Tibial artery (tissue), 4 donors: ENCODE data around the gene RNF40.
A peak's percentile ranks its signal among the peaks of the same experiment; 100 is the strongest.

Experiments used
- DNase-seq, 2 donors: peaks; one replicate each; pipeline ENCODE4 v3.0.0-alpha.2; 2019
- H3K27ac ChIP-seq, 2 donors: fragments of 200-600 bp; sonication (generic) in 1 of 2; 1 replicate in 1 of 2; 2 replicates in 1 of 2; pipeline ENCODE4 v1.5.1; 2018 to 2019; ENCODE audit warnings: mild to moderate bottlenecking in 1 of 2
- H3K27me3 ChIP-seq, 2 donors: fragments of 200-600 bp; sonication (generic) in 1 of 2; one replicate each; pipeline versions ENCODE4 v1.5.1 to v1.6.0; 2016 to 2019
- H3K36me3 ChIP-seq, 3 donors: fragments of 200-600 bp; sonication (generic) in 2 of 3; one replicate each; pipeline ENCODE4 v1.5.1; 2016 to 2019; ENCODE audit warnings: mild to moderate bottlenecking in 2 of 3
- H3K4me1 ChIP-seq, 4 donors: fragments of 200-600 bp; sonication (generic) in 2 of 4; 1 replicate in 3 of 4; 2 replicates in 1 of 4; pipeline ENCODE4 v1.5.1; 2016 to 2019
- H3K4me3 ChIP-seq, 2 donors: fragments of 200-600 bp; sonication (generic) in 1 of 2; 1 replicate in 1 of 2; 2 replicates in 1 of 2; pipeline ENCODE4 v1.5.1; 2018 to 2019; ENCODE audit warnings: mild to moderate bottlenecking in 2 of 2
- H3K9me3 ChIP-seq, 3 donors: fragments of 200-600 bp; sonication (generic) in 1 of 3; one replicate each; pipeline ENCODE4 v1.5.1; 2016 to 2019
- CTCF ChIP-seq, 2 experiments: fragments of 200-600 bp in 1 of 2; fragments of 450-650 bp in 1 of 2; IDR thresholded peaks; one replicate each; pipeline ENCODE4 v1.5.1; 2017 to 2019; ENCODE audit warnings: antibody characterized with exemption in 2 of 2, mild to moderate bottlenecking in 1 of 2, moderate library complexity in 1 of 2
- intact Hi-C: fragments of 100-400 bp; cut with DNase I; formaldehyde crosslinking; loops from one replicate; pipeline ENCODE4 v1.15.0; 2023; ENCODE audit warnings: low total_unique reads

RNF40 gene

GRCh38 chr16:30743716-30744115, 18.4 kb upstream of the RNF40 start:
- Histone ChIP-seq H3K27me3 (no peaks in the 10 kb centered on the region), H3K4me1 (peaks cover 0 to 41% (median 28%) of the 10 kb centered on the region in 4 donors), H3K9me3 (no peaks in the 10 kb centered on the region), H3K4me3 (no peak overlapping the region), H3K36me3 (peaks cover 7 to 28% (median 12%) of the 10 kb centered on the region in 3 donors), H3K27ac (no peak overlapping the region)
- DNase-seq: no peak
- TF ChIP-seq CTCF (IDR thresholded peaks at IDR 0.05): no peak
- intact Hi-C loops: loop anchor here (10.0 kb wide), 1 partner anchor 61 kb away; no protein-coding TSS in a partner anchor

GRCh38 chr16:30744183-30744582, 17.9 kb upstream of the RNF40 start:
- Histone ChIP-seq H3K4me3 (no peak overlapping the region), H3K27me3 (no peaks in the 10 kb centered on the region), H3K9me3 (no peaks in the 10 kb centered on the region), H3K27ac (no peak overlapping the region), H3K4me1 (peaks cover 0 to 44% (median 28%) of the 10 kb centered on the region in 4 donors), H3K36me3 (peaks cover 3 to 23% (median 7%) of the 10 kb centered on the region in 3 donors)
- no peak for TF ChIP-seq CTCF (IDR thresholded peaks at IDR 0.05)
- intact Hi-C loops: loop anchor here (10.0 kb wide), 1 partner anchor 61 kb away; no protein-coding TSS in a partner anchor
- peak in 1 of 2 donors; percentile 59 for DNase-seq

GRCh38 chr16:30745082-30745481, 17.0 kb upstream of the RNF40 start:
- DNase-seq: no peak
- no peak for TF ChIP-seq CTCF (IDR thresholded peaks at IDR 0.05)
- no peaks in the 10 kb centered on the region for H3K27me3 ChIP-seq
- no peak overlapping the region for H3K27ac ChIP-seq
- intact Hi-C loops: loop anchor here (10.0 kb wide), 1 partner anchor 60 kb away; no protein-coding TSS in a partner anchor
- peaks cover 0 to 19% (median 0%) of the 10 kb centered on the region in 3 donors for H3K36me3 ChIP-seq
- no peaks in the 10 kb centered on the region for H3K9me3 ChIP-seq
- no peak overlapping the region for H3K4me3 ChIP-seq
- peaks cover 0 to 45% (median 26%) of the 10 kb centered on the region in 4 donors for H3K4me1 ChIP-seq

GRCh38 chr16:30746638-30747175, 15.4 kb upstream of the RNF40 start:
- H3K9me3 ChIP-seq: no peaks in the 10 kb centered on the region
- no peak for TF ChIP-seq CTCF (IDR thresholded peaks at IDR 0.05)
- peaks cover 6 to 32% (median 9%) of the 10 kb centered on the region in 3 donors for H3K36me3 ChIP-seq
- H3K4me1 ChIP-seq: peaks cover 0 to 29% (median 12%) of the 10 kb centered on the region in 4 donors
- H3K27me3 ChIP-seq: no peaks in the 10 kb centered on the region
- intact Hi-C loops: loop anchor here (10.0 kb wide), 1 partner anchor 58 kb away; no protein-coding TSS in a partner anchor
- DNase-seq: no peak
- H3K27ac ChIP-seq: peak overlapping the region; percentile 67 to 84
- H3K4me3 ChIP-seq: no peak overlapping the region

GRCh38 chr16:30747331-30747730, 14.8 kb upstream of the RNF40 start:
- H3K36me3 ChIP-seq: peaks cover 6 to 38% (median 9%) of the 10 kb centered on the region in 3 donors
- H3K27ac ChIP-seq: peak overlapping the region; percentile 67 to 84
- peaks cover 0 to 24% (median 9%) of the 10 kb centered on the region in 4 donors for H3K4me1 ChIP-seq
- peak overlapping the region; percentile 89 to 99 for H3K4me3 ChIP-seq
- TF ChIP-seq CTCF (IDR thresholded peaks at IDR 0.05): no peak
- intact Hi-C loops: loop anchor here (10.0 kb wide), 1 partner anchor 57 kb away; no protein-coding TSS in a partner anchor
- H3K9me3 ChIP-seq: no peaks in the 10 kb centered on the region
- DNase-seq: no peak
- H3K27me3 ChIP-seq: no peaks in the 10 kb centered on the region
